Measurements from ENCODE around the gene ABRACL.
"Not testable (repeated sequence)": the region's sequence is repeated elsewhere in the genome, so short reads cannot be mapped to it uniquely, and the experiment has no call there.

The ABRACL gene, protein sequence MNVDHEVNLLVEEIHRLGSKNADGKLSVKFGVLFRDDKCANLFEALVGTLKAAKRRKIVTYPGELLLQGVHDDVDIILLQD

DNA sequence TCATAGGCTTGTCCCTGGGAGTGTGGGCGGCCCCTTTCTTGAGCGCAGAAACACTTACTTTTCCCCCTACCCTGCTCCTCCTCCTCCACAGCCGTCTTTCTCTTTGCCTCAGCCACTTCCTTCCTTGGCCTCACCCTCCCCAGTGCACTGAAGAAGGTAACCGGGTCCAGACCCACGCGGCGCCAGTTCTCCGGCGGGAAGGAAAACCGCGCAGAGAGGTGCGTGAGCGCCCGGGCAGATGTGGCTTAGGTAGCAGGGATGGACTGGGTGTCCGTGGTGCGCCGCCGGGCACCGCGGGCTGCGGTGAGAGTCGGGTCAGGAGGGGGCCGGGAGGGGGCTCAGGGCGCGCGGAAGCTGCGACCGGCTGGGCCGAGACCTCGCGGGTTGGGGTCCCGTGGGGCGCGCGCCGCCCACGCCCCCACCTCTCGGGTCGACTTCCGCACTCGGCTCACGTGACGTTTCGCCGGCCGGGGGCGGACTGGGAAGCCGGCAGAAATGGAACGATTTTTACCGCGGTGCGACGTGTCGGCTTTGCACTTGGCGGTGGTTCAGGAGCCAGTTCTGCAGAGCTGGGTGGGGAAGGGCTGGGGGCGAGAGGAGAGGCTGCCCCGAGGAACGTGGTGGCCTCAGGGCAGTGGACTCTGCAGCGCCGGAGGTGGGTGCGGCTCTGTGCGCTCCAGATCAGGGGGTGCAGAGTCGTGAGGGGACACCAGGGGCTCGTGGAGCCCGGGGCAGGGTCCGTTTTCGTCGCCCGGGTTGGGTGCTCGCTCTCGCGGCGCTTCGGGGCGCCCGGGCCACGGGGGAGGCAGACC is at the start of gene ABRACL:
Gene ABRACL (plus strand): TSS at position 88 of the 812 bp plus-strand sequence. CDS start 5,416 bp downstream, outside the sequence.
- peak; percentile 71 for DNase-seq

DNA sequence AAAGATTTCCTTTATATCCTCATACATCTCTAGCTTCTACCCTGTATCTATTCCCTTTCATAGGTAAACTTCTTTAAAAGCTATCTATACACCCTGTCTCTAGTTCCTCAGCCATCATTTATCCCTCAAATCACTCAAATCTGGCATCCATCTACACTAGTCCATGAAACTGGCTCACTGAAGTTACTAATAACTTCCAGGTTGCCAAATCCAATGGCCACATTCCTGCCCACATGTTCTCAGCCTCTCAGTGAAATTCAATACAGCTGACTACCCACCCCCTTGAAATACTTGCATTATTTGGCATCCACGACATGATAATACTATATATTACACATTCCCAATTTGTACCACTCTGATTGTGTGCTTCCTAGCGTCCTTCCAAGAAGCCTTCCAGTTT is 49.2 kb upstream of the ABRACL start:
- no peak for DNase-seq

DNA sequence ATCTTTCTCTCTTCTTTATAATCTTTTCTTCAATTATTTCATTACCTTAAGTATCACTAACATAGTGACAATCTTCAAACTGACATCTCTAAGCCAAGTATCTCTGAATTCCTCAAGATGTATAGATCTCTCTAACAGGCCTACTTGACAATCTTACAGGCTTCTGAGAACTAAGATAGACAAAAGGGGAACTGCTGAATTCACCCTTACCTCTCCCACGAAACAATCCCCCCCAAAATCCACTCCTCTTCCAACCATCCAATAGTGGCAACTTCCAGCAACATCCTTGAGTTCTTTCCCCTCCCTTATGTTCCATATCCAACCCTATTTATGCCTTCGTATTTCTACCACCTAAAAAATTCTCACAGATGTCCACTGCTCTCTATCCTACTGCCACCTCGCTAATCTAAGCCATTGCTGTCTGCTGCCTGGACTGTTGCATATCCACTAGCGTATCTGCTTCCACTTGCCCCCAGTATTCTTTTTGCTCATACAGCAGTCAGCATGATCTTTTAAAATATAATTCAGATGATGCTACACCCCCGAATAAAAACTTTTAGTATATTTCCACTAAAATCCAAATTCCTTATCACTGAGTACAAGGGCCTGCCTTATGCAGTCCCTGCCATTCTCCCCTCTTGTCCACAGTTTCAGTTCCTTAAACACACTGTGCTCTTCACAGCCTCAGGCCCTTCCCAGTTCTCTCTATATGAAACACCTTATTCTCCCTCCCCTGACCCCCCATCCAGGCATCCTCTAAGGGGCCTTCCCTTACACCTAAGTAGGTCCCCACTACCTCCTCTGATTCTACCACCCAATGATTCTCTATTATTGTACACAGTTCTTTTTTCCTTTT is 48.5 kb upstream of the ABRACL start:
- no peak for DNase-seq

DNA sequence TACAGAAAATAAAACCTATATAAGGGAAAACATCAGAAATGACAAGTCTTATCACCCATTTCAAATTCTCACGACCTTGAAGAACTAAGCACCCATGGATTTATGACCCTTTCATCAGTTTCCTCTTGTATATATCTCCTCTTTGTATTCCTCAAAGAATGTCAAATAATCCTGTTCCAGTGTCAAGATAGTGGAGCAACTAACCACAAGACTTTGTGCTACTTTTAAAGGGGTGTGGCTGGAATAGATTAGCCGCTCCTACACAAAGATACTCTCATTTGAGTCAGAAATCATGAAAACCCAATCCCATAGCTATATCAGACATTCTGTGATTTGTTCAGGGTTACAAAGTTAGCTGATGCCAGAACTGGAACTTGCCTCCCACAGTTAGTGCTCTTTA is 47.1 kb upstream of the ABRACL start:
- no peak for DNase-seq

DNA sequence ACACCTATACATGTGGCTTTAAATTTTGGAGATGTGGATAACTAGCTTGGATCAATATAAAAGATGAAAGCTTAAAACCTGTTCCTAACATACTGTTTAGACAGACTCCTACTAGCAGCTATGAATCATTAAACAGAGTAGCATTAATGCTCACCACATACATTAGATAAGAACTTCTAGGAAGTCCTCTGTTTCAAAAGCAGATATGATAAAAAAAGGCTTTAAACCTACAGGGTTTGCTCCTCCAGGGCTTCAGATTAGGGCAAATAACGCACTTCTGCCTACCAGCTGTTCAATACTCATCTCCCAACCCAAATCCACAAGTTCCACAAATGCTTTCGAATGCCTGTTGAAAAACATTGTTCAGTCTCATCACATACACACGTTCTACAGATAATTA is 42.0 kb upstream of the ABRACL start:
- DNase-seq: peak; percentile 44

DNA sequence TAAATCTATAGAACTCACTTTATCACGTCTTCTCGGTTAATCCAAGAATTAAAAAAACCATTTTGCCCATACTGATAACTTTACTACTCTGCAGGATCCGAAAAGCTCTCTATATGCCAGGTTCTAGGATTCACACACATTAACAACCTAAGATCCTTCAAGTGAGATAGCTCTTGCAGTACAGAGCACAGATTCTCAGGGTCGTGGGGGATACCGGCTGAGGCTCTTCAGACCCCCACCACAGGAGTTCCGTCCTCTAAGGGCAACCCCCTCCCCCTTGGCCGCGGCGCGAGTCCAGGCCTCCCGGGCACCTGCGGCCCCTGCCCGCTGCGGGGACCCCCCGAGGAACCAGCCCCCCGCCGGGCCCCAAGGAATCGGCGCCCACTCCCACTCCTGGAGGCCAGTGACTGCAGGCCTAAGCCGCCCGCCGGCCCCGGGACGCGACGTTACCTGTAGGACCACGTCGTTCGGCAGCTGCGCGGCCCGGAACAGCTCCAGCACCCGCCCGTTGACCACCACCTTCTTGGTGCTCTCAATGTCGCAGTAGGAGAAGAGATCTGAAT is 41.4 kb upstream of the ABRACL start:
- no peak for DNase-seq

DNA sequence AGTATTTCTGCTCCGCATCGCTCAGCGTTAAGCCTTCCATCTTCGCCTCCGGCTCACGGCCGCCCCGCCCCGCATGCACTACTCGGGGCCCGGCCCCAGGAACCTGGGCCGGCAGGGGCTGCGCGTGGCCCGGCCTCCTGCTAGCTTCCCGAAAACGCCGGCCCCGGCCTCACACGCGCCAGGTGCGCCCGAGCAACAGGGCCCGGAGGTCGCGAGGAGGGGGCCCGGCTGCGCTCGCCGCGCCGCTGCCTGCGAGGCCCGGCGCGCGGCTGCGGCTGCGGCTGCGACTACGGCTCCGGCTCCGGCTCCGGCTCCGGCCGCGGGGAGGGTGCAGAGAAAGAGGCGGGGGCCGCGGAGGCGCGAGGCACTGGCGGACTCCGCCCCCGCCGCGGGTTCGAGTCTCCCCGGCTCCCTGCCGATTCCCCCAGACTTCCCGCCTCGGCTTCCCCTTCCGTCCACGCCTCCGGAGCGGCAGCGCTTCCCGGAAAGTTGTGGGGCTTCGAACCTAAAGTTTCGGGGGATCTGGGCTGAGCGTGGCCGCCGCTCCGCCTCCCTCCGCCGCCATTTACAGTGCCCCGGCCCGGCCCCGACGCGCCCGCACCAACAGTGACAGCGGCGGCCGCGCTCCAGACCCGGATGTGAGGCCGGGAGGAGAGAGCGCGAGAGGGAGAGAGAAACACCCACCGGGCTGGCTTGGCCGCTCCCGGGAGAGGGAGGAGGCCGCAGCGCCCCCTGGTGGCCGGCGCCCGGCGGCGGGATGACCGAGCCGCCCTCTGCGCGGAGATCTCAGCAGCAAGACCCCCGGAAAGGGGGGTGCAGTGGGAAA is 40.7 kb upstream of the ABRACL start, which contains the start of gene REPS1:
Gene REPS1 (minus strand): TSS at position 611 of the 826 bp plus-strand sequence. CDS start 571 bp downstream, at position 40.
- DNase-seq: peak; percentile 88

DNA sequence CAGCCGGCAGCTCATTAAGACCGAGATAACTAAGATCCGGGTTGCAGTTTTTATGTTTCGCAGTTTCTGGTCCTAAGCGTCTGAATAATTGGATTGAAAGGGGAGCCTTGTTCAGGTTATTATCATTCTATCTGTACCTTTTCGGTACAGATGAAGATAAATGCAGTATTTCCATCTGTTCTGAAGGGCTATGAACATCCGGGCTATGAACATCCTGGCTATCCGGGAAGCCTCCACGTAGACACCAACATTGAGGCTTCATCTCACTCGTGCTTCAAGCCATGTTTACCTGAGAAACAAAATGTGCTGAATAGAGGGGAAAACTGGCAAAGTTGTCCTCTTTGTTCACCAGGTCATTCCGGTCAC is 40.1 kb upstream of the ABRACL start:
- no peak for DNase-seq

DNA sequence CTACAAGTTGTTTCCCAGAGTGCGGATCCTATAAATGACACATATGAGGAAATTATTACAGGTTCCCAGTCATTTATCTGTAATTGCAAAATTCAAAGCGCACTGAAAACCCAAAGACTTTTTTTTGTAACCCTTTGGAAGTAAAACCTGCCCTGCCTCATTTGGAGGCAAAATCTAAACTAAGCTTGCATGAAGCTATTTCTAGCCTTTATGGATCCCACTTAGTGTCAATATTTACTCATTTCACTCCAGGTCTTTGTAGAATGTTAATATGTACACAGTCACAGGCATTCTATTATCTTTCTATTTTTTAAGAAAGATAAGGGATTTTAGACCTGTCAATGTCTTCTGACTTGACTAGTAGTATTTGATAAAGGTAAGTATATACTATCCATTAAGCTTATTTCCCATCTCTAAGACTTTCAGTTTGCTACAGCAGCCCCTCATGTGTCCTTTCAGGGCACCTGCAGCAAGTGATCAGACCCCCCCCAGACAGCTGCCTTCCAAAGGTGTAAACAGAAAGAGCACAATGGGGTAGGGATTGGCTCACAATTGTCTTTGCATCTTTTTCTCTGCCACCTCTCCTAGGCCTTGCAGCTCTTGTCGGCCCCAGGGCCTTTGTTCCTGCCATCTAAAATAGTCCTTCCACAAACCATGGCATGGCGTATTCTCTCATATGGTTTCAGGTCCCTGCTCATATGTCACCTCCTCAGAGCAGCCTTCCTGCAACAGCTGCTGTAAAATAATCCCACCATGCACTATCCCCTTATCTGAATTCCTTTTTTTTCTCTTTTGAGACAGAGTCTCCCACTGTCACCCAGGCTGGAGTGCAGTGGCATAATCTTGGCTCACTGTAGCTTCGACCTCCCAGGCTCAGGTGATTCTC is 39.2 kb upstream of the ABRACL start:
- DNase-seq: no peak

DNA sequence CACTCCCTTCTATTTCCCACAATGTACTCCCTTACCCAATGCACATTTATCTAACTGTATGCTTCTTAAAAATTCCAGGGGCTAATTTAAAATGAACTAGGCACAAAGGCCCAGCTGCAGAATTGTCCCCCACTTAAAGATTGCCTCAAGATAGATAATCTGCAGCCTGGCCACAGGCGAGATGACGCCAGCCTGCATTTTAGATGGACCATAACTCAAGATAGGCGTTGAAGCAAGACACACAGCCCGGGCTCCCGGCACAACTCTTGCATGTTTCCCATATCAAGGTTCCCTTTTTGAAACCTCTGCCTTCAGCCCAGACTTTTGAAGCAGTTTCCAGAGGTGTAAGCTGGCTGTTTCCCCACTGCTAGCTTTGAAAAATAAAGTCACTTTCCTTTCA is 37.3 kb upstream of the ABRACL start:
- no peak for DNase-seq

DNA sequence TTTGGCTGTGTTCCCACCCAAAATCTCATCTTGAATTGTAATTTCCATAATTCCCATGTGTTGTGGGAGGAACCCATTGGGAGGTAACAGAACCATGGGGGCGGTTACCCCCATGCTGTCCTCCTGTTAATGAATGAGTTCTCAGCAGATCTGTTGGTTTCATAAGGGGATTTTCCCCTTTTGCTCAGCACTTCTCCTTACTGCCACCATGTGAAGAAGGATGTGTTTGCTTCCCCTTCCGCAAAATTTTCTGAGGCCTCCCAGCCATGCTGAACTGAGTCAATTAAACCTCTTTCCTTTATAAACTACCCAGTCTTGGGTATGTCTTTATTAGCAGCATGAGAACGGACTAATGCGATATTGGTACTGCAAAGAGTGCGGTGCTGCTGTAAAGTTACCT is 35.6 kb upstream of the ABRACL start:
- DNase-seq: not testable (repeated sequence)

DNA sequence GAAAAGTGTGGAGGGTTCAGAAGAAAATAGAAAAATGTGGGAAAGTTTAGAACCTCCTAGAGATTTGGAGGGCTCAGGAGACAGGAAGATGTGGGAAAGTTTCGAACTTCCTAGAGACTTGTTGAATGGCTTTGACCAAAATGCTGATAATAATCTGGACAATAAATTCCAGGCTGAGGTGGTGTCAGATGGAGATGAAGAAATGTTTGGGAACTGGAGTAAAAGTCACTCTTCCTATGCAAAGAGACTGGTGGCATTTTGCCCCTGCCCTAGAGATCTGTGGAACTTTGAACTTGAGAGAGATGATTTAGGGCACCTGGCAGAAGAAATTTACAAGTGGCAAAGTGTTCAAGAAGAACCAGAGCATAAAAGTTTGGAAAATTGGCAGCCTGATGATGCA is 35.1 kb upstream of the ABRACL start:
- DNase-seq: not testable (repeated sequence)

DNA sequence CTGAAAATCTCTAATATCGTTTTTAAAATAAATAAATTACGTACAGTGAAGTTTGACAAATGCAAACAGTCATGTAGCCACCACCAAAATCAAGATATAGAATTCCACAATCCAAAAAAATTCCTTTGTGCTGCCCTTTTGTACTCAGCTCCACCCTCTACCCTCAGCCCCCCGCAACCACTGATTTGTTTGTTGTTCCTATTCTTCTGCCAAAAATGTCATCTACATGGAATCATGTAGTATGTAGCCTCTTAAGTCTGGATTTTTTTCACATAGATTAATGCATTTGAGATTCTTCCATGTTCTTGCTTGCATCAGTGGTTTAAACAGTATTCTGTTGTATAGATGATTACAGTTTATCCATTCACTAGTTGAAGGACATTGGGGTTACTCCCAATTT is 32.0 kb upstream of the ABRACL start:
- no peak for DNase-seq

DNA sequence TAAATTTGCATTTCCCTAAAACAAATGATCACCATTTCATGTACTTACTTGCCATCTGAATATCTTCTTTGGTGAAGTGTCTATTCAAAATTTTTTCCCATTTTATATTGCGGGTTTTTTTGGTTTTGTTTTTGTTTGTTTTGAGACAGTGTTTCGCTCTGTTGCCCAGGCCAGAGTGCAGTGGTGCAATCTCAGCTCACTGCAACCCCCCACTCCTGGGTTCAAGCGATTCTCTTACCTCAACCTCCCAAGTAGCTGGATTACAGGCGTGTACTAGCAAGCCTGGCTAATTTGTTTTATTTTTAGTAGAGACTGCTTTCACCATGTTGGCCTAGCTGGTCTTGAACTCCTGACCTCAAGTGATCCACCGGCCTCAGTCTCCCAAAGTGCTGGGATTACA is 31.4 kb upstream of the ABRACL start:
- DNase-seq: no peak

DNA sequence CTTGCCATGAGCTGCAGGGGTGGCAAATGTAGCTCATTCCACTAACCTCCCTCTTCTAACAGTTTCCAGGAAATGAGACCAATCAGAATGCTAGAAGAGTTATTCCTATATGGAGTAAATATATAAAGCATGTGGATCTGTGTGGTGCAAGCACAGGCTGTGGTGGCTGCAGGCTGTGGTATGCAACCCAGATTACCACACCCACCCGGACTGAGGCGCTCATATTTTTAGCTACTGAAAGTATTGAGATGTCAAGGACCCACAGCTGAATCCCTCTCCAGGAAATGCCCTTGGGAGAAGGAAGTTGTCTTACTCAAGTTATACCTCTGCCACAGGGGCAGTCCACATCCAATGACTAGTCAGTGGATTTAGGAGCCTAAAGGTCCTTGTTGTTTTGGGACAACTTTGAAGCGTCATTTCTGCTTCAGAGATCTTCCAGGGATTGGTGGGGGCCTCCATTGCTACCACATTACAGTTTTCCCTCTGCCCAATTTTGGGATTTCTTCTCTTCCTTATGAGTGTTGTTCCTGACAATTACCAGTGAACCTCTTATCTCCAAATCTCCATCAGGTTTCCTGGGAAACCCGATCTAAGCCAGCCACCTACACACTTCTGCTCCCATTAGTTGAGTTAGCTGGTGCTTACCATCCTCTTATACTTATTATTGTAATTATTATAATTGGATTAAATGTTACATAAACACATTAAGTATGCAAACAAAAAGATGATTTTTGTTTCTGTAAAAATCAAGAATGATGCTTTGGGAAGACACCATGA is 28.4 kb upstream of the ABRACL start:
- DNase-seq: no peak

DNA sequence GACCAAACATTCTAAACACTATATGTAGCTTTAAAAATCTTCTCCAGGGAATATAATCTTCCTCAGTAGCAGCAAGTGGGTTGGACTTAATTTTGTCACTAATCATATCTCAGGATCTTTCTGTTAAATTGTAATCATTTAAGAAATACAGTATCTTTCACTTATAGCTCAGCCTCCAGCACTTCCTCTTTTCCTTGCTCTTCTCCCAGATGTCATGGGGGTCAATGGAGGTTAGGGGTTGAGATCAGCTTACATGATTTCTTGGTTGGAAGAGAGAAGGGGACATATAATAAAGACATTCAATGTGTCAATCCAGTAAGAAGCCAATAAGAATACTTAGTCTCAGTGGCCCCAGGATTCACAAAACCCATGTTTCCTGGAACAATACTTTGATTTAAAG is 24.8 kb upstream of the ABRACL start:
- no peak for DNase-seq

DNA sequence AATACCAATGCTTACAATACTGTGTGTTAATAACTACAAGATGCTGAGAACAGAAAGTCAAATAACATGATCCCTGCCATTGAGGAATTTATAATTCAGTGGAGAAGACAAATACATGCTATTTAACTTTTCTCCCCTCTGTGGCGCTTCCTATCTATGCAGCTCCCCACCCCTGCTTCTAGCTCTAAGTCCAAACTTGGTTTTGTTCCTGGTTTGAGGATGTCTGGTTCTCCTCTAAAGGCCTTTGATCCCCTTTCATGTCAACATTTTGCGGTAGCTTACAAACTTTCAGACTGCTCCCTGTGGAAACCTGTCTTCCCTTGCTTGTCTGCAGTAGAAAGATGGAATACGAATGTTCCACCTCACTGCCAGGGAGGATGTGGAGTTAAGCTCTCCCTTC is 22.1 kb upstream of the ABRACL start:
- no peak for DNase-seq

DNA sequence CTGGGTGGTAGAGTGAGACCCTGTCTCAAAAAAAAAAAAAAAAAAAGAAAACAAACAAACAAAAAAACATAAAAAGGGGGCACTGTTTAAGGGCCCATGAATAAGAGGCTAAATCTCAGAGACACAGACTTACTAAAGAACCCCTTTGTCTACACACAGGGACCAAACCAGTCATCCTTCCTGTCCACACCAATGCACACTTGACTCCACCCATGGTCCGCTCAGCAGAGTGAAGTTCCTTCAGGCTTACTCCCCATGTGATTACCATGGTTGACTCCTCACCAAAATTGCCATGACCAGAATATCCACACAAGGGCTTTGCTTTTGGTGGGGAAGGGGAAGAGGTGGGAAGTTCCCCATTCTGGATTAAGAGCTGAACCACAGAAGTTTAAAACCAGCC is 21.1 kb upstream of the ABRACL start:
- no peak for DNase-seq

DNA sequence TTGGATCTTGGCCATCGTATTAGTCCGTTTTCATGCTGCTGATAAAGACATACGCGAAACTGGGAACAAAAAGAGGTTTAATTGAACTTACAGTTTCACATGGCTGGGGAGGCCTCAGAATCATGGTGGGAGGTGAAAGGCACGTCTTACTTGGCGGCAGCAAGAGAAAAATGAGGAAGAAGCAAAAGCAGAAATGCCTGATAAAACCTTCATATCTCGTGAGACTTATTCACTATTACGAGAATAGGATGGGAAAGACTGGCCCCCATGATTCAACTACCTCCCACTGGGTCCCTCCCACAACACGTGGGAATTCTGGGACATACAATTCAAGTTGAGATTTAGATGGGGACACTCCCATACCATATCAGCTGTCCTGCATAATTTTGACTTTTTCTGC is 20.4 kb upstream of the ABRACL start:
- no peak for DNase-seq

DNA sequence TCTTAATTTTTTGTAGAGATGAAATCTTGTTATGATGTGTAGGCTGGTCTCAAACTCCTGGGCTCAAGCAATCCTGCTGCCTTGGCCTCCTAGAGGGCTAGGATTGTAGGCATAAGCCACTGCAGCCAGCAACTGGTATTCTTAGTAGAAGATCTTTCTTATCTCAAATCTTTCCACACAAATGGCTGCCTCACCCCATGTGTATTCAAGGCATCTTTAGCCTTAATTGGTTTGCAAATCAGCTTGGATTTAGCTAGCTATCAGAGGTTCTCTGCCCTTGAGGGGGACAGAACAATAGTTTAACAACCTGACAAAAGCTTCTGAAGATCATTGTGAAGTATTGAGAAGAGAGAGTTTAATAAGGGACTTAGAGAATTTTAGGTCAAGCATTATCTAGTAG is 17.9 kb upstream of the ABRACL start:
- no peak for DNase-seq

DNA sequence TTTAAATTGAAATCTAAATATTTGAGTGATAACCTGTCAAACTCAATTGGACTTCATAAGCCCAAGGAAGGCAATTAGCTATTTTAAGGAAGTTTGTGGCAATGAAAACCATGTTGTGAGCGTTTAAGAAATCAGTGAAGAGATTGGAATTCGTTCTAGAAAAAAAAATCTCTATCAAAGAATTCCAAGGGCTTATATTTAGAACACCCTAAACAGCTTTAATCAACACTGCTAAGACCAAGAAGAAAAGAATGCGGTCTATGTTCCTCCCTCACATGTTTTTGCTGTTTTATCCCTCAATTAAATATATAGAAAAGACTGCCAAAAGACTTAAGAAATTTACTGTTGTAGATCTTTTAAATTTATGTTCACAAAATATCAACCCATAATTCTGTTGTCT is 16.6 kb upstream of the ABRACL start:
- no peak for DNase-seq
